Transverse colon (tissue), 4 donors: ENCODE data around the gene ABCA12. TPM values are rescaled to one million over a fixed set of nuclear protein-coding genes. Genes with fewer than 3 reads are reported as not detected.

Experiments
- DNase-seq: peaks from one replicate; pipeline ENCODE4 v3.0.0-alpha.2; 2019
- H3K27ac ChIP-seq, 4 donors: fragments of 200-600 bp; sonication (generic); 2 replicates each; pipeline ENCODE4 v1.5.1; 2016 to 2018; ENCODE audit warnings: inconsistent platforms in 4 of 4
- H3K27me3 ChIP-seq: fragments of 200-600 bp; sonication (generic); 2 replicates; pipeline ENCODE4 v1.5.1; 2017; ENCODE audit warnings: inconsistent platforms
- H3K36me3 ChIP-seq, 4 donors: fragments of 200-600 bp; sonication (generic); 2 replicates each; pipeline ENCODE4 v1.5.1; 2017 to 2019; ENCODE audit warnings: inconsistent platforms in 4 of 4
- H3K4me1 ChIP-seq, 4 donors: fragments of 200-600 bp; sonication (generic); 2 replicates each; pipeline ENCODE4 v1.5.1; 2017 to 2020; ENCODE audit warnings: inconsistent platforms in 4 of 4
- H3K4me3 ChIP-seq, 4 donors: fragments of 200-600 bp; sonication (generic); 1 replicate in 1 of 4; 2 replicates in 3 of 4; pipeline versions ENCODE4 v1.5.1 to v1.6.1; 2017 to 2019; ENCODE audit warnings: inconsistent platforms in 4 of 4
- H3K9me3 ChIP-seq, 2 donors: fragments of 200-600 bp; sonication (generic); 2 replicates each; pipeline ENCODE4 v1.5.1; 2017 to 2019; ENCODE audit warnings: inconsistent platforms in 2 of 2
- CTCF ChIP-seq, 5 experiments: fragments of 200-600 bp in 3 of 5; fragments of 450-650 bp in 2 of 5; sonication (generic) in 3 of 5; IDR thresholded peaks; 1 replicate in 2 of 5; 2 replicates in 3 of 5; pipeline ENCODE4 v1.5.1; 2016 to 2017; ENCODE audit warnings: antibody characterized with exemption in 5 of 5, inconsistent platforms in 3 of 5, mild to moderate bottlenecking in 2 of 5, moderate library complexity in 1 of 5
- EP300 ChIP-seq: sonication (generic); formaldehyde crosslinking; IDR thresholded peaks from one replicate; pipeline ENCODE4 v1.6.1; 2017; ENCODE audit warnings: antibody characterized with exemption, low read depth
- POLR2A ChIP-seq: fragments of 450-650 bp; IDR thresholded peaks from one replicate; pipeline ENCODE4 v1.6.1; 2016; ENCODE audit warnings: antibody characterized with exemption, mild to moderate bottlenecking, moderate library complexity
- POLR2AphosphoS5 ChIP-seq, 3 donors: sonication (generic); formaldehyde crosslinking; IDR thresholded peaks; one replicate each; pipeline ENCODE4 v1.6.1; 2016; ENCODE audit warnings: antibody characterized with exemption in 3 of 3
- WGBS, 2 donors: methylation state at CpG; one replicate each; pipeline ENCODE4 v1.1.5; 2018; ENCODE audit warnings: low coverage in 1 of 2; 5-methylcytosine and 5-hydroxymethylcytosine counted together
- in situ Hi-C, 4 donors: fragments of 200-750 bp; cut with MboI; loops; one replicate each; pipeline versions ENCODE4 v1.15.0 to v1.15.1; 2017; ENCODE audit warnings: low sequenced_read_pairs in 3 of 4, low pct_ligation_motif_present in 1 of 4, low pct_unique_long_range_greater_than_20kb in 1 of 4
- intact Hi-C: fragments of 100-400 bp; cut with DNase I; formaldehyde crosslinking; loops from one replicate; pipeline ENCODE4 v1.15.1; 2023; ENCODE audit warnings: low total_unique reads
- total RNA-seq, 4 donors: library from RNA; depleted of rRNA; stranded (reverse); fragments of >200 nt; gene quantifications; one replicate each; pipeline ENCODE4 v1.1.0, GENCODE V29; 2016

ABCA12 gene
- total RNA-seq, 4 donors from 2014 or later: 0.14 to 0.16 TPM; not detected in 2

GRCh38 chr2:215000721-215001120 is 137.7 kb downstream of the ABCA12 start:
- no peak overlapping the region for H3K4me3 ChIP-seq
- in situ Hi-C loops (no loop called here), intact Hi-C loops (no loop called here)
- 62 to 71% methylated on average over 3 of the region's 3 CpGs for whole genome bisulfite sequencing, 2 donors
- no peaks in the 10 kb centered on the region for H3K36me3 ChIP-seq
- H3K27ac ChIP-seq: no peak overlapping the region
- TF ChIP-seq POLR2A (no peak), CTCF (IDR thresholded peaks at IDR 0.05) (no peak), POLR2AphosphoS5 (IDR thresholded peaks at IDR 0.05) (no peak), EP300 (no peak)
- H3K27me3 ChIP-seq: no peaks in the 10 kb centered on the region
- H3K9me3 ChIP-seq: no peaks in the 10 kb centered on the region
- no peaks in the 10 kb centered on the region for H3K4me1 ChIP-seq
- no peak for DNase-seq

GRCh38 chr2:214995926-214996670 is 142.3 kb downstream of the ABCA12 start:
- 69 to 72% methylated on average over 4 of the region's 4 CpGs for WGBS, 2 donors
- in situ Hi-C loops (no loop called here), intact Hi-C loops (no loop called here)
- H3K4me3 ChIP-seq: no peak overlapping the region
- no peaks in the 10 kb centered on the region for H3K9me3 ChIP-seq
- H3K27me3 ChIP-seq: no peaks in the 10 kb centered on the region
- H3K4me1 ChIP-seq: no peaks in the 10 kb centered on the region
- TF ChIP-seq POLR2A (no peak), CTCF (IDR thresholded peaks at IDR 0.05) (no peak), POLR2AphosphoS5 (IDR thresholded peaks at IDR 0.05) (no peak), EP300 (no peak)
- no peak overlapping the region for H3K27ac ChIP-seq
- H3K36me3 ChIP-seq: no peaks in the 10 kb centered on the region
- no peak for DNase-seq

- no peak for TF ChIP-seq EP300
- TF ChIP-seq POLR2AphosphoS5 (IDR thresholded peaks at IDR 0.05): no peak
- no peak for TF ChIP-seq POLR2A
- no peak for TF ChIP-seq CTCF (IDR thresholded peaks at IDR 0.05)
- WGBS, 2 donors: 73 to 84% methylated on average over 3 to 4 of the region's 4 CpGs
- in situ Hi-C loops (no loop called here), intact Hi-C loops (no loop called here)
- no peaks in the 10 kb centered on the region for H3K4me1 ChIP-seq
- no peaks in the 10 kb centered on the region for H3K27me3 ChIP-seq
- no peak overlapping the region for H3K4me3 ChIP-seq
- H3K36me3 ChIP-seq: no peaks in the 10 kb centered on the region
- no peak for DNase-seq
- no peaks in the 10 kb centered on the region for H3K9me3 ChIP-seq
- no peak overlapping the region for H3K27ac ChIP-seq
Observed at GRCh38 chr2:214995409-214995808, 143.0 kb downstream of the ABCA12 start.

- Histone ChIP-seq H3K9me3 (no peaks in the 10 kb centered on the region), H3K4me3 (no peak overlapping the region), H3K27ac (no peak overlapping the region), H3K27me3 (no peaks in the 10 kb centered on the region), H3K36me3 (no peaks in the 10 kb centered on the region), H3K4me1 (no peaks in the 10 kb centered on the region)
- in situ Hi-C loops (no loop called here), intact Hi-C loops (no loop called here)
- DNase-seq: no peak
- no peak for TF ChIP-seq EP300
- TF ChIP-seq CTCF (IDR thresholded peaks at IDR 0.05): no peak
- TF ChIP-seq POLR2AphosphoS5 (IDR thresholded peaks at IDR 0.05): no peak
- no peak for TF ChIP-seq POLR2A
- WGBS, 2 donors: 72 to 86% methylated on average over 4 of the region's 4 CpGs
Observed at GRCh38 chr2:214992911-214993310, 145.5 kb downstream of the ABCA12 start.
